ENCODE results near the gene CRYBG3.
"Not testable (repeated sequence)": the region's sequence is repeated elsewhere in the genome, so short reads cannot be mapped to it uniquely, and the experiment has no call there.

The CRYBG3 gene
- 46.8 to 89.3 reads per million in 2 donors for total RNA-seq

GRCh38 chr3:97821774-97822358 lies at the start of gene CRYBG3:
TSS of gene CRYBG3 (plus strand) at chr3:97822011. CDS start at chr3:97822207, 196 bp downstream.
- DNase-seq = peak; percentile 77

GRCh38 chr3:97772926-97773325 lies 48.9 kb upstream of the CRYBG3 start:
- no peak for DNase-seq

- DNase-seq = no peak
Measured at GRCh38 chr3:97778152-97778551, 43.7 kb upstream of the CRYBG3 start.

- no peak for DNase-seq
Measured at GRCh38 chr3:97793420-97794019, 28.3 kb upstream of the CRYBG3 start.

- DNase-seq = no peak
Measured at GRCh38 chr3:97795951-97796350, 25.9 kb upstream of the CRYBG3 start.

GRCh38 chr3:97804471-97804870 lies 17.3 kb upstream of the CRYBG3 start:
- no peak for DNase-seq

- no peak for DNase-seq
Measured at GRCh38 chr3:97810779-97811390, 10.9 kb upstream of the CRYBG3 start.

GRCh38 chr3:97815149-97815917 lies 6.5 kb upstream of the CRYBG3 start:
- DNase-seq = peak; percentile 23

- DNase-seq = no peak
Measured at GRCh38 chr3:97816811-97817210, 5.0 kb upstream of the CRYBG3 start.

- DNase-seq = no peak
Measured at GRCh38 chr3:97817965-97818364, 3.8 kb upstream of the CRYBG3 start.

GRCh38 chr3:97820780-97821179 lies 1.0 kb upstream of the CRYBG3 start:
- no peak for DNase-seq

GRCh38 chr3:97821287-97821773 lies 481 bp upstream of the CRYBG3 start:
- peak; percentile 41 for DNase-seq

- peak; percentile 2 for DNase-seq
Measured at GRCh38 chr3:97822359-97822775, 556 bp downstream of the CRYBG3 start.

- no peak for DNase-seq
Measured at GRCh38 chr3:97823046-97824004, 1.5 kb downstream of the CRYBG3 start.

- DNase-seq = no peak
Measured at GRCh38 chr3:97825101-97825500, 3.3 kb downstream of the CRYBG3 start.

- no peak for DNase-seq
Measured at GRCh38 chr3:97827741-97828471, 6.1 kb downstream of the CRYBG3 start.

GRCh38 chr3:97829198-97829597 lies 7.4 kb downstream of the CRYBG3 start:
- no peak for DNase-seq

- DNase-seq = no peak
Measured at GRCh38 chr3:97830638-97831037, 8.8 kb downstream of the CRYBG3 start.

GRCh38 chr3:97831140-97831539 lies 9.3 kb downstream of the CRYBG3 start:
- DNase-seq = no peak

GRCh38 chr3:97833184-97833583 lies 11.4 kb downstream of the CRYBG3 start:
- DNase-seq = not testable (repeated sequence)

- DNase-seq = no peak
Measured at GRCh38 chr3:97835761-97836160, 13.9 kb downstream of the CRYBG3 start.
